ACC112 (cell line): ENCODE results near the gene NFIX.

Source experiments
- H2AFZ ChIP-seq: fragments of 200-600 bp; sonication (generic); one replicate; pipeline ENCODE4 v1.6.0; 2017; ENCODE audit warnings: antibody characterized with exemption, low read length; ENCODE audit not compliant: unreplicated experiment
- H3K27ac ChIP-seq: fragments of 200-600 bp; sonication (generic); 2 replicates; pipeline ENCODE4 v1.5.1; 2014; ENCODE audit warnings: low read depth, mild to moderate bottlenecking, antibody characterized with exemption, low read length, moderate library complexity
- H3K27me3 ChIP-seq: fragments of 200-600 bp; sonication (generic); 2 replicates; pipeline ENCODE4 v1.6.1; 2014; ENCODE audit warnings: mild to moderate bottlenecking, antibody characterized with exemption, low read length, moderate library complexity, mixed read lengths; ENCODE audit not compliant: insufficient read depth
- H3K36me3 ChIP-seq: fragments of 200-600 bp; sonication (generic); 2 replicates; pipeline ENCODE4 v1.6.1; 2016; ENCODE audit warnings: mild to moderate bottlenecking, antibody characterized with exemption, low read length, moderate library complexity, mixed read lengths; ENCODE audit not compliant: insufficient read depth
- H3K4me1 ChIP-seq: fragments of 200-600 bp; sonication (generic); one replicate; pipeline ENCODE4 v1.6.1; 2016; ENCODE audit warnings: low read length, mixed read lengths; ENCODE audit not compliant: insufficient read depth, unreplicated experiment, control insufficient read depth
- H3K4me3 ChIP-seq: fragments of 200-600 bp; sonication (generic); 2 replicates; pipeline ENCODE4 v1.5.1; 2014; ENCODE audit warnings: mild to moderate bottlenecking, low read depth, low read length
- H3K79me2 ChIP-seq: fragments of 200-600 bp; sonication (generic); one replicate; pipeline ENCODE4 v1.6.0; 2016; ENCODE audit warnings: low read length; ENCODE audit not compliant: control insufficient read depth, unreplicated experiment, insufficient read depth

The NFIX gene

GRCh38 chr19:13016628-13017305 is 21.5 kb downstream of the NFIX start:
- Histone ChIP-seq H3K27me3 (no peaks in the 10 kb centered on the region), H2AFZ (no peak overlapping the region), H3K36me3 (no peaks in the 10 kb centered on the region), H3K79me2 (peaks cover 83% of the 10 kb centered on the region), H3K4me1 (peaks cover 47% of the 10 kb centered on the region), H3K4me3 (peak overlapping the region; percentile 66), H3K27ac (peak overlapping the region; percentile 76)

GRCh38 chr19:13017306-13018034 is 22.2 kb downstream of the NFIX start:
- Histone ChIP-seq H3K4me3 (peak overlapping the region; percentile 66), H3K27me3 (no peaks in the 10 kb centered on the region), H2AFZ (no peak overlapping the region), H3K79me2 (peaks cover 84% of the 10 kb centered on the region), H3K27ac (peak overlapping the region; percentile 76), H3K36me3 (no peaks in the 10 kb centered on the region), H3K4me1 (peaks cover 51% of the 10 kb centered on the region)

- H3K4me3 ChIP-seq: peak overlapping the region; percentile 66
- no peak overlapping the region for H2AFZ ChIP-seq
- peaks cover 50% of the 10 kb centered on the region for H3K4me1 ChIP-seq
- no peaks in the 10 kb centered on the region for H3K36me3 ChIP-seq
- H3K79me2 ChIP-seq: peaks cover 81% of the 10 kb centered on the region
- H3K27me3 ChIP-seq: no peaks in the 10 kb centered on the region
- peak overlapping the region; percentile 76 for H3K27ac ChIP-seq
These were observed 23.0 kb downstream of the NFIX start for GRCh38 chr19:13018035-13018914.

GRCh38 chr19:13019332-13019731 is 24.1 kb downstream of the NFIX start:
- Histone ChIP-seq H3K27me3 (no peaks in the 10 kb centered on the region), H3K27ac (peak overlapping the region; percentile 76), H3K36me3 (no peaks in the 10 kb centered on the region), H3K4me1 (peaks cover 50% of the 10 kb centered on the region), H3K4me3 (no peak overlapping the region; the same call in 1 of the 2 replicates), H3K79me2 (peaks cover 78% of the 10 kb centered on the region), H2AFZ (no peak overlapping the region)

- H2AFZ ChIP-seq: no peak overlapping the region
- H3K4me3 ChIP-seq: peak overlapping the region; percentile 40
- H3K27me3 ChIP-seq: no peaks in the 10 kb centered on the region
- H3K79me2 ChIP-seq: peaks cover 78% of the 10 kb centered on the region
- peak overlapping the region; percentile 76 for H3K27ac ChIP-seq
- H3K36me3 ChIP-seq: no peaks in the 10 kb centered on the region
- peaks cover 45% of the 10 kb centered on the region for H3K4me1 ChIP-seq
These were observed 24.7 kb downstream of the NFIX start for GRCh38 chr19:13020002-13020414.

- H3K4me3 ChIP-seq: peak overlapping the region; percentile 85
- H3K27me3 ChIP-seq: no peaks in the 10 kb centered on the region
- H3K4me1 ChIP-seq: peaks cover 54% of the 10 kb centered on the region
- H3K27ac ChIP-seq: peak overlapping the region; percentile 93
- peak overlapping the region; percentile 2 for H2AFZ ChIP-seq
- H3K79me2 ChIP-seq: peaks cover 80% of the 10 kb centered on the region
- H3K36me3 ChIP-seq: 0 out of 2 replicates have a peak, but pooled peaks cover 5% of the 10 kb centered on the region
These were observed 27.0 kb downstream of the NFIX start for GRCh38 chr19:13022111-13022858.

- Histone ChIP-seq H3K36me3 (0 out of 2 replicates have a peak, but pooled peaks cover 5% of the 10 kb centered on the region), H3K79me2 (peaks cover 80% of the 10 kb centered on the region), H3K27me3 (no peaks in the 10 kb centered on the region), H3K4me3 (peak overlapping the region; percentile 85), H3K4me1 (peaks cover 55% of the 10 kb centered on the region), H2AFZ (no peak overlapping the region), H3K27ac (peak overlapping the region; percentile 93)
These were observed 27.8 kb downstream of the NFIX start for GRCh38 chr19:13022859-13023636.

- Histone ChIP-seq H3K27ac (peak overlapping the region; percentile 93), H3K79me2 (peaks cover 84% of the 10 kb centered on the region), H2AFZ (no peak overlapping the region), H3K27me3 (no peaks in the 10 kb centered on the region), H3K36me3 (0 out of 2 replicates have a peak, but pooled peaks cover 5% of the 10 kb centered on the region), H3K4me3 (peak overlapping the region; percentile 85), H3K4me1 (peaks cover 51% of the 10 kb centered on the region)
These were observed 28.4 kb downstream of the NFIX start for GRCh38 chr19:13023656-13024055.

- H3K27ac ChIP-seq: peak overlapping the region; percentile 69
- H3K4me1 ChIP-seq: peaks cover 48% of the 10 kb centered on the region
- peak overlapping the region; percentile 22 for H2AFZ ChIP-seq
- H3K36me3 ChIP-seq: 0 out of 2 replicates have a peak, but pooled peaks cover 5% of the 10 kb centered on the region
- H3K79me2 ChIP-seq: peaks cover 80% of the 10 kb centered on the region
- H3K4me3 ChIP-seq: peak overlapping the region; percentile 85
- H3K27me3 ChIP-seq: no peaks in the 10 kb centered on the region
These were observed 29.1 kb downstream of the NFIX start for GRCh38 chr19:13024126-13024950.
